ENCODE data around the gene DNAH5. TPM values are rescaled to one million over a fixed set of nuclear protein-coding genes. Genes with fewer than 3 reads are reported as not detected.

The DNAH5 gene
- total RNA-seq, 4 donors from 2014 or later, result 0.17 to 1.2 (median 0.63) TPM

GRCh38 chr5:13771011-13771571, 173.4 kb downstream of the DNAH5 start:
- DNase-seq (ENCODE audit: extremely low spot score), result no peak
- H3K27me3 ChIP-seq, result no peaks in the 10 kb centered on the region
- H3K4me1 ChIP-seq, result no peaks in the 10 kb centered on the region
- H3K9me3 ChIP-seq, result no peaks in the 10 kb centered on the region
- H3K4me3 ChIP-seq, result no peak overlapping the region
- intact Hi-C loops (cut with DNase I), result no loop called here
- 57% methylated on average over 1 of the region's 1 CpG for WGBS
- no peak overlapping the region for H3K27ac ChIP-seq (replicated peaks in 1 of 4)
- TF ChIP-seq, protein P1, sequence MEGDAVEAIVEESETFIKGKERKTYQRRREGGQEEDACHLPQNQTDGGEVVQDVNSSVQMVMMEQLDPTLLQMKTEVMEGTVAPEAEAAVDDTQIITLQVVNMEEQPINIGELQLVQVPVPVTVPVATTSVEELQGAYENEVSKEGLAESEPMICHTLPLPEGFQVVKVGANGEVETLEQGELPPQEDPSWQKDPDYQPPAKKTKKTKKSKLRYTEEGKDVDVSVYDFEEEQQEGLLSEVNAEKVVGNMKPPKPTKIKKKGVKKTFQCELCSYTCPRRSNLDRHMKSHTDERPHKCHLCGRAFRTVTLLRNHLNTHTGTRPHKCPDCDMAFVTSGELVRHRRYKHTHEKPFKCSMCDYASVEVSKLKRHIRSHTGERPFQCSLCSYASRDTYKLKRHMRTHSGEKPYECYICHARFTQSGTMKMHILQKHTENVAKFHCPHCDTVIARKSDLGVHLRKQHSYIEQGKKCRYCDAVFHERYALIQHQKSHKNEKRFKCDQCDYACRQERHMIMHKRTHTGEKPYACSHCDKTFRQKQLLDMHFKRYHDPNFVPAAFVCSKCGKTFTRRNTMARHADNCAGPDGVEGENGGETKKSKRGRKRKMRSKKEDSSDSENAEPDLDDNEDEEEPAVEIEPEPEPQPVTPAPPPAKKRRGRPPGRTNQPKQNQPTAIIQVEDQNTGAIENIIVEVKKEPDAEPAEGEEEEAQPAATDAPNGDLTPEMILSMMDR (IDR thresholded peaks at IDR 0.05), result no peak
- TF ChIP-seq POLR2A (IDR thresholded peaks at IDR 0.05; ENCODE audit: low read depth), result no peak
- no peak for TF ChIP-seq EP300 (IDR thresholded peaks at IDR 0.05)
- no peak for TF ChIP-seq POLR2AphosphoS5 (IDR thresholded peaks at IDR 0.05)
- no peaks in the 10 kb centered on the region for H3K36me3 ChIP-seq

GRCh38 chr5:13766236-13766635, 178.3 kb downstream of the DNAH5 start:
- H3K4me1 ChIP-seq, result no peaks in the 10 kb centered on the region
- DNase-seq (ENCODE audit: extremely low spot score), result no peak
- intact Hi-C loops (cut with DNase I), result no loop called here
- H3K4me3 ChIP-seq, result no peak overlapping the region
- TF ChIP-seq EP300 (IDR thresholded peaks at IDR 0.05) (no peak), POLR2A (IDR thresholded peaks at IDR 0.05; ENCODE audit: low read depth) (no peak)
- no peak overlapping the region for H3K27ac ChIP-seq (replicated peaks in 1 of 4)
- H3K9me3 ChIP-seq, result no peaks in the 10 kb centered on the region
- WGBS, result 54% methylated on average over 3 of the region's 3 CpGs
- no peaks in the 10 kb centered on the region for H3K27me3 ChIP-seq
- H3K36me3 ChIP-seq, result no peaks in the 10 kb centered on the region

- no peak overlapping the region for H3K4me3 ChIP-seq
- no peaks in the 10 kb centered on the region for H3K27me3 ChIP-seq
- intact Hi-C loops (cut with DNase I), result no loop called here
- no peak overlapping the region for H3K27ac ChIP-seq (replicated peaks in 1 of 4)
- TF ChIP-seq POLR2AphosphoS5 (IDR thresholded peaks at IDR 0.05) (no peak), POLR2A (IDR thresholded peaks at IDR 0.05; ENCODE audit: low read depth) (no peak), EP300 (IDR thresholded peaks at IDR 0.05) (no peak)
- TF ChIP-seq, protein P1 (IDR thresholded peaks at IDR 0.05), result no peak
- no peaks in the 10 kb centered on the region for H3K9me3 ChIP-seq
- 61% methylated on average over 3 of the region's 3 CpGs for WGBS
- H3K4me1 ChIP-seq, result no peaks in the 10 kb centered on the region
- no peak for DNase-seq (ENCODE audit: extremely low spot score)
- H3K36me3 ChIP-seq, result no peaks in the 10 kb centered on the region
These were observed 180.8 kb downstream of the DNAH5 start for GRCh38 chr5:13763719-13764118.

GRCh38 chr5:13749766-13750165, 194.7 kb downstream of the DNAH5 start:
- no peak overlapping the region for H3K27ac ChIP-seq (replicated peaks in 1 of 4)
- intact Hi-C loops (cut with DNase I), result no loop called here
- H3K9me3 ChIP-seq, result no peaks in the 10 kb centered on the region
- 67% methylated on average over 6 of the region's 6 CpGs for WGBS
- TF ChIP-seq, protein P1 (IDR thresholded peaks at IDR 0.05), result no peak
- no peak for TF ChIP-seq POLR2A (IDR thresholded peaks at IDR 0.05; ENCODE audit: low read depth)
- TF ChIP-seq POLR2AphosphoS5 (IDR thresholded peaks at IDR 0.05), result no peak
- TF ChIP-seq EP300 (IDR thresholded peaks at IDR 0.05), result no peak
- no peak overlapping the region for H3K4me3 ChIP-seq
- no peaks in the 10 kb centered on the region for H3K27me3 ChIP-seq
- no peak for DNase-seq (ENCODE audit: extremely low spot score)
- H3K36me3 ChIP-seq, result no peaks in the 10 kb centered on the region
- no peaks in the 10 kb centered on the region for H3K4me1 ChIP-seq

GRCh38 chr5:13746026-13746425, 198.5 kb downstream of the DNAH5 start:
- Histone ChIP-seq H3K27ac (replicated peaks in 1 of 4) (no peak overlapping the region), H3K4me1 (no peaks in the 10 kb centered on the region), H3K4me3 (no peak overlapping the region), H3K27me3 (no peaks in the 10 kb centered on the region), H3K9me3 (no peaks in the 10 kb centered on the region), H3K36me3 (no peaks in the 10 kb centered on the region)
- no peak for DNase-seq (ENCODE audit: extremely low spot score)
- intact Hi-C loops (cut with DNase I), result no loop called here
- no peak for TF ChIP-seq EP300 (IDR thresholded peaks at IDR 0.05)
- no peak for TF ChIP-seq POLR2AphosphoS5 (IDR thresholded peaks at IDR 0.05)
- no peak for TF ChIP-seq POLR2A (IDR thresholded peaks at IDR 0.05; ENCODE audit: low read depth)
- TF ChIP-seq, protein P1 (IDR thresholded peaks at IDR 0.05), result no peak

All from esophagus muscularis mucosa (tissue), 4 donors.